ENCODE measurements around the gene NIM1K. TPM values are rescaled to one million over a fixed set of nuclear protein-coding genes. Genes with fewer than 3 reads are reported as not detected.
"Not testable (repeated sequence)": the region's sequence is repeated elsewhere in the genome, so short reads cannot be mapped to it uniquely, and the experiment has no call there.

The NIM1K gene
- total RNA-seq, 1 donor from 2014 or later: 0.75 TPM

- no peak for DNase-seq (ENCODE audit: low read depth)
- no peak for TF ChIP-seq CTCF (conservative IDR thresholded peaks at IDR 0.05; ENCODE audit: low read depth, low read length)
- no peak overlapping the region for H3K4me3 ChIP-seq (ENCODE audit: low read depth, low read length)
These were observed 5.5 kb downstream of the NIM1K start for GRCh38 chr5:43197535-43197934.

DNA sequence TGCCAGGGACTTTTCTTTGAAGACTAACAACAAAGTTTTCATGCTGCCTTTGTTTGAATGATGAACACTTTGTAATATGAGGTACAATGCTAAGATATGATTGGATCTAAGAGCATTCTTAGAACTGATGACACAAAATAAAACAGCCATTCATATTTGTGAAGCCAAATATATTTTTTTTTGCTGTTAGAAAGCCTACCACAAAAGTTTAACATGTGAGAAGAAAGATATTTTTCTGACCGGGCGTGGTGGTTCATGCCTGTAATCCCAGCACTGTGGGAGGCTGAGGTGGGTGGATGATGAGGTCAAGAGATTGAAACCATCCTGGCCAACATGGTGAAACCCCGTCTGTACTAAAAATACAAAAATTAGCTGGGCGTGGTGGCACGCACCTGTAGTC lies 9.4 kb downstream of the NIM1K start:
- not testable (repeated sequence) for H3K4me3 ChIP-seq (ENCODE audit: low read depth, low read length); DNase-seq (ENCODE audit: low read depth)

GRCh38 chr5:43202380-43202779 lies 10.4 kb downstream of the NIM1K start:
- H3K4me3 ChIP-seq (ENCODE audit: low read depth, low read length): no peak overlapping the region
- DNase-seq (ENCODE audit: low read depth): no peak
- TF ChIP-seq CTCF (conservative IDR thresholded peaks at IDR 0.05; ENCODE audit: low read depth, low read length): no peak

DNA sequence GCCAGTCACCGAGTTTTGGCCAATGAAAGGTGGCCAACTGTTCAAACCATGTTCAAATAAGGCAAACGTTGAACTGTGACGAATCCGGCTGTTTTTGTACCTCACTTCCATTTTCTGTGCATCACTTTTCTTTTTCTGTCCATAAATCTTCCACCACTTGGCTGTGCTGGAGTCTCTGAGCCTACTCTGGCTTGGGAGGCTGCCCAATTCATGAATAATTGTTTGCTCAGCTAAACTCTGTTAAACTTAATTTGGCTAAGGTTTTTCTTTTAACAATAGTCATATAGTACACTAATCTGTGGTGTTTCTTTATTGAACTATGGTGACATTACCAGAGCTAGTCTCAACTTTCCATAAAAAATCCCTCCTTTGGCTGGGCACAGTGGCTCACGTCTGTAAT lies 11.3 kb downstream of the NIM1K start:
- no peak overlapping the region for H3K4me3 ChIP-seq (ENCODE audit: low read depth, low read length)
- no peak for DNase-seq (ENCODE audit: low read depth)
- no peak for TF ChIP-seq CTCF (conservative IDR thresholded peaks at IDR 0.05; ENCODE audit: low read depth, low read length)

DNA sequence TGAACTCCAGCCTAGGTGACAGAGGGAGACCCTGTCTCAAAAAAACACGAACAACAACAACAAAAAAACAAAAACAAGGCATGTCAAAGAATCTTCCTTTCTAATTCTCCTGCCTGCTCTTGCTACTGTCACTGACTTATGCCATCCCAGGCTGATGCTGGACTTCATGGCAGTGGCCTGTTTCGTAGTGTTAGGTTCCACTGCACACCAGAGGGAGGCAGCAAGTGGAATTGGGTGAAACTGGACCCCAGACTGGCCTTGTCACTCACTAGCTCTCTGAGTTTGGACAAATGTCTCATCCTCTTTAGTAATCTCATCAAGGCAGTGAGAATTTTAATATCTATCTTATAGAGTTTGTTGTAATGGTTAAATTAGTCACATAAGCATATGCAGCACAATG lies 12.9 kb downstream of the NIM1K start:
- no peak for DNase-seq (ENCODE audit: low read depth)
- H3K4me3 ChIP-seq (ENCODE audit: low read depth, low read length): no peak overlapping the region
- no peak for TF ChIP-seq CTCF (conservative IDR thresholded peaks at IDR 0.05; ENCODE audit: low read depth, low read length)

GRCh38 chr5:43207601-43208000 lies 15.6 kb downstream of the NIM1K start:
- no peak for TF ChIP-seq CTCF (conservative IDR thresholded peaks at IDR 0.05; ENCODE audit: low read depth, low read length)
- no peak overlapping the region for H3K4me3 ChIP-seq (ENCODE audit: low read depth, low read length)
- no peak for DNase-seq (ENCODE audit: low read depth)

- H3K4me3 ChIP-seq (ENCODE audit: low read depth, low read length): no peak overlapping the region
- no peak for DNase-seq (ENCODE audit: low read depth)
- no peak for TF ChIP-seq CTCF (conservative IDR thresholded peaks at IDR 0.05; ENCODE audit: low read depth, low read length)
These were observed 16.6 kb downstream of the NIM1K start for GRCh38 chr5:43208658-43209057.

DNA sequence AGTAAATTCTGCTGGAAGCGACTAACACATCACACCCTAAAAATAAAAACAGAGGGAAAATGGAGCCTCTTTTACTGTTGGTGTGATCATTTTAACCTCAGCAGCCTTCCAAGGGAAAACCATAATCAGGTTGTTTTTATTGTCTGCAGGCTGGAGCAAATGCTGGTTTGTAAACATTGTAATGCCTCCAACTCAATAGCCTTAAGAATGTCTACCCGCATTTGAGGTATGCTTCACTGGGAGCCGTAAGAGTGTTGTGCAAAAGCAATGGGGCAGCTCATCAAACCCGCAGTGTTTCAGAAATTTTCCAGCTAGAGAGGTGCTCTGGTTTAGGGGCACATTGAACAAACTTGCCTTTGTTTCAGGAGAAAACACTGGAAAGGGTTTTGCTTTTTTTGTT lies 17.0 kb downstream of the NIM1K start:
- DNase-seq (ENCODE audit: low read depth): no peak

More for the DNA sequence above, 17.0 kb downstream of the NIM1K start:
- H3K4me3 ChIP-seq (ENCODE audit: low read depth, low read length): no peak overlapping the region
- TF ChIP-seq CTCF (conservative IDR thresholded peaks at IDR 0.05; ENCODE audit: low read depth, low read length): no peak

Measured in epithelial cell of proximal tubule (primary cell).